Smooth muscle cell (in vitro differentiated cells): ENCODE results near the gene CDNF. TPM values are rescaled to one million over a fixed set of nuclear protein-coding genes. Genes with fewer than 3 reads are reported as not detected.

Experiments
- polyA plus RNA-seq: library from polyadenylated mRNA; unstranded; fragments of >200 nt; fragmentation: Nextera tagmentation; extraction: Ambion mirVana; gene quantifications from 2 replicates; pipeline ENCODE4 v1.2.1, GENCODE V29; 2016
- total RNA-seq: library from RNA; depleted of rRNA; stranded (reverse); fragments of >200 nt; gene quantifications from 2 replicates; pipeline ENCODE4 v1.2.3, GENCODE V29; 2014

Gene CDNF
- total and polyA plus RNA-seq, 2 experiments from 2014 or later = 0.63 to 4.1 TPM

Other genes starting within 250 kb of the CDNF start
- 9.0 and 20.7 TPM in 2 replicates for gene FAM107B, start 63.1 kb downstream of the CDNF start, total RNA-seq
- gene FAM107B, start 63.1 kb downstream of the CDNF start, polyA plus RNA-seq = 8.7 and 13.9 TPM in 2 replicates
- 15.6 and 18.6 TPM in 2 replicates for gene HSPA14, start 269 bp upstream of the CDNF start, total RNA-seq
- gene HSPA14, start 269 bp upstream of the CDNF start, polyA plus RNA-seq = 9.9 and 10.9 TPM in 2 replicates
- 14.0 and 14.9 TPM in 2 replicates for gene MSANTD7, start 269 bp upstream of the CDNF start, total RNA-seq
- gene MSANTD7, start 269 bp upstream of the CDNF start, polyA plus RNA-seq = 6.2 and 6.4 TPM in 2 replicates
- 11.0 and 14.3 TPM in 2 replicates for gene SUV39H2, start 40.8 kb upstream of the CDNF start, total RNA-seq
- gene SUV39H2, start 40.8 kb upstream of the CDNF start, polyA plus RNA-seq = 5.1 and 7.2 TPM in 2 replicates
- 7.0 and 7.6 TPM in 2 replicates for gene DCLRE1C, start 116.1 kb upstream of the CDNF start, total RNA-seq
- gene DCLRE1C, start 116.1 kb upstream of the CDNF start, polyA plus RNA-seq = 6.9 and 7.0 TPM in 2 replicates
- gene MEIG1, start 121.4 kb upstream of the CDNF start, total RNA-seq = not detected in 2 replicates
- 1.8 TPM in 1 of 2 replicates, not detected in the other for gene MEIG1, start 121.4 kb upstream of the CDNF start, polyA plus RNA-seq
- not detected in 2 replicates for gene OLAH, start 205.9 kb upstream of the CDNF start, total RNA-seq
- not detected in 2 replicates for gene OLAH, start 205.9 kb upstream of the CDNF start, polyA plus RNA-seq